Effector memory CD8-positive, alpha-beta T cell (primary cell): Measurements from ENCODE around the gene PTBP2.
"Not testable (repeated sequence)": the region's sequence is repeated elsewhere in the genome, so short reads cannot be mapped to it uniquely, and the experiment has no call there.

Experiments
- ATAC-seq: fragments of 150-1000 bp; cut with Tn5 transposase; replicated peaks from 2 replicates; pipeline ENCODE4 v1.10.0; 2021; ENCODE audit warnings: mild to moderate bottlenecking, moderate library complexity
- DNase-seq, 3 experiments: peaks; one replicate each; pipeline ENCODE4 v3.0.0; 2021
- H3K27ac Mint-ChIP-seq, 2 donors: one replicate each; pipeline ENCODE4 v1.8.0; 2022; ENCODE audit warnings: mild to moderate bottlenecking in 2 of 2, mixed read lengths in 2 of 2, moderate library complexity in 2 of 2
- H3K27me3 Mint-ChIP-seq, 2 donors: one replicate each; pipeline ENCODE4 v1.8.0; 2022; ENCODE audit warnings: mixed read lengths in 2 of 2
- H3K36me3 Mint-ChIP-seq: one replicate; pipeline ENCODE4 v1.8.0; 2022; ENCODE audit warnings: mild to moderate bottlenecking, moderate library complexity, mixed read lengths; ENCODE audit not compliant: insufficient read depth
- H3K4me1 Mint-ChIP-seq, 2 donors: one replicate each; pipeline ENCODE4 v1.8.0; 2022; ENCODE audit warnings: low read depth in 2 of 2, mixed read lengths in 2 of 2
- H3K4me3 Mint-ChIP-seq, 2 donors: one replicate each; pipeline ENCODE4 v1.8.0; 2022; ENCODE audit warnings: mild to moderate bottlenecking in 2 of 2, mixed read lengths in 2 of 2, moderate library complexity in 2 of 2
- H3K9me3 Mint-ChIP-seq, 2 donors: one replicate each; pipeline ENCODE4 v1.8.0; 2022; ENCODE audit warnings: mixed read lengths in 2 of 2

Gene PTBP2

DNA sequence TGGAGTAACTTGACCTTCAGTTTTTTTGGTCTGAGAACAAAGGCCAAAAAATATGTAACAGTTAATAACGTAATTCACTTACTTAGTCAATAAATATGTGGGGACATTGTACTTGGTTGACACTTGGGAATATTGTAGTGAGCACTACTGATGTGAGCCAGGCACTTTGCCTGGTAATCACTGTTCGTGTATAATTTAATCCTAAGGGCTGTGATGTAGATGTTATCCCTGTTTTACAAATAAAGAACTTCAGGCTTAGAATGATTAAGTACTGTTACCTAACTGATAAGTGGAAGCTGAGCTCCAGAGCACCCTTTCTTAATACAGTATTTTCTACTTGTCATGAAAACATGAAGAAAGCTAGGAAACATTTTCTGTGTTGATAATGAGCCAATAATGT, 28.0 kb downstream of the PTBP2 start:
- no peak for DNase-seq
- H3K9me3 Mint-ChIP-seq, result no peaks in the 10 kb centered on the region
- H3K27ac Mint-ChIP-seq, result peak overlapping the region in 1 of 2 donors; percentile 20
- H3K36me3 Mint-ChIP-seq, result peaks cover 45% of the 10 kb centered on the region
- H3K4me3 Mint-ChIP-seq, result no peak overlapping the region
- no peak for ATAC-seq
- H3K4me1 Mint-ChIP-seq, result peaks cover 24 to 43% of the 10 kb centered on the region in 2 donors
- no peaks in the 10 kb centered on the region for H3K27me3 Mint-ChIP-seq

DNA sequence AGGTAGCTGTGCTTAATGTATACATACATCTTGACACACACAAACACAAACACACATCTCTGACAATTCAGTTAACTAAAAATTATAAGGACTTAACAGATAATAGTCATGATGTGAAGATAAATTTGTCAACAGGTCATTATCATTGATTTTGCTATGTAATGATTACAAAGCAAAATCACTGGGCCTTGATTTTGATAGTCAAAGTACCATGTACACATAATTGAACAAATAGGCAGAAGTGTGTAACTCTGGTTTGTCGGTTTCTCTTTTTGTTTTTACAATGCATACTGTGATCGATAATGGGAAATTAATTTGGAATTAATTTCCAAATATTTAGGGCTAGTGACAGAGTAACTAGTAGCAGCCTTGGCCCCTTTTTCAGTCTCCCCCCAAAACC, 30.8 kb downstream of the PTBP2 start:
- H3K9me3 Mint-ChIP-seq, result no peaks in the 10 kb centered on the region
- H3K27ac Mint-ChIP-seq, result peak overlapping the region in 1 of 2 donors; percentile 42
- no peak overlapping the region for H3K4me3 Mint-ChIP-seq
- ATAC-seq, result no peak
- H3K27me3 Mint-ChIP-seq, result no peaks in the 10 kb centered on the region
- peaks cover 17 to 26% of the 10 kb centered on the region in 2 donors for H3K4me1 Mint-ChIP-seq
- no peak for DNase-seq
- peaks cover 53% of the 10 kb centered on the region for H3K36me3 Mint-ChIP-seq

GRCh38 chr1:96756789-96757188, 35.2 kb downstream of the PTBP2 start:
- Mint-ChIP-seq H3K27ac (no peak overlapping the region), H3K9me3 (no peaks in the 10 kb centered on the region), H3K36me3 (peaks cover 41% of the 10 kb centered on the region), H3K4me3 (no peak overlapping the region), H3K27me3 (no peaks in the 10 kb centered on the region), H3K4me1 (no peaks in the 10 kb centered on the region)
- ATAC-seq, result no peak
- no peak for DNase-seq

DNA sequence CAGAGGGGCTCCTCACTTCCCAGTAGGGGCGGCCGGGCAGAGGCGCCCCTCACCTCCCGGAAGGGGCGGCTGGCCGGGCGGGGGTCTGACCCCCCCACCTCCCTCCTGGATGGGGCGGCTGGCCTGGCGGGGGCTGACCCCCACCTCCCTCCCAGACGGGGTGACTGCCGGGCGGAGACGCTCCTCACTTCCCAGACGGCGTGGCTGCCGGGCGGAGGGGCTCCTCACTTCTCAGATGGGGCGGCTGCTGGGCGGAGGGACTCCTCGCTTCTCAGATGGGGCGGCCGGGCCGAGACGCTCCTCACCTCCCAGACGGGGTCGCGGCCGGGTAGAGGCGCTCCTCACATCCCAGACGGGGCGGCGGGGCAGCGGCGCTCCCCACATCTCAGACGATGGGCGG, 41.0 kb downstream of the PTBP2 start:
- peaks cover 3 to 16% of the 10 kb centered on the region in 2 donors for H3K4me1 Mint-ChIP-seq
- not testable (repeated sequence) for H3K36me3 Mint-ChIP-seq, DNase-seq, H3K27ac Mint-ChIP-seq, H3K27me3 Mint-ChIP-seq, ATAC-seq, H3K4me3 Mint-ChIP-seq, H3K9me3 Mint-ChIP-seq

DNA sequence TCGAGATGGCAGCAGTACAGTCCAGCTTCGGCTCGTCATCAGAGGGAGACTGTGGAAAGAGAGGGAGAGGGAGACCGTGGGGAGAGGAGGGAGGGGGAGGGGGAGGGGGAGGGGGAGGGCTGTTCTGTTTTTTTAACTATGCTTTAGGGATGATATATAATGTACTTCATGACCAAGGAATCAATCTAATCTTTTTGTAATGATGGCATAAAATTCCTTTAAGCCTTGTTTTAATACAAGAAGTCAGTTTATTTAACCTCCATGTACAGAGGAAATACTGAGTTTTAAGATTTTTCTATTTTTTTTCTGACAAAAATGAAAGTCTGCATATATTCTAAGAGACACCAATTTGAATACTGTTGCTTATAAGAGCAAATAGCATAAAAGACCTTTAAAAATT, 41.9 kb downstream of the PTBP2 start:
- H3K27me3 Mint-ChIP-seq, result no peaks in the 10 kb centered on the region

DNA sequence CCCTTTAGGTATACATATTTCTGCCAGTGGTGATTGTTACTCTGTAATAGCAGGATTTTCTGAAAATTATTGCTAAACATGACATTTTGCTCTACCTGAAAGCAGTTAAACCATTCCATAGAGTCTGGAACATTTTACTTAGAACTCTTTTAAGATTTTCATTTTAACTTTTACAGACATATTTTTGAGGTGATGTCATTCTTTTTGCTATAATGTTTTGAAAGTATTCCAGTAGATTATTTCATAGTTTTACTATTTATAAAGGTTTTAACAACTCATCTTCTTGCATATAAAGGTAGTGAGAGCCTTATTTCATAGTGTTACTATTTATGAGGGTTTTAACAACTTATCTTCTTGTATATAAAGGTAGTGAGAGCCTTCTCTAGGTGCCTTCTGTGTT, 42.9 kb downstream of the PTBP2 start:
- DNase-seq, result no peak
- Mint-ChIP-seq H3K4me1 (peaks cover 3 to 22% of the 10 kb centered on the region in 2 donors), H3K36me3 (peaks cover 8% of the 10 kb centered on the region)

More for the DNA sequence above, 41.9 kb downstream of the PTBP2 start:
- Mint-ChIP-seq H3K4me3 (no peak overlapping the region), H3K27ac (no peak overlapping the region), H3K9me3 (no peaks in the 10 kb centered on the region), H3K36me3 (peaks cover 6% of the 10 kb centered on the region), H3K4me1 (peaks cover 3 to 22% of the 10 kb centered on the region in 2 donors)
- DNase-seq (no peak), ATAC-seq (no peak)

GRCh38 chr1:96771847-96772246, 50.3 kb downstream of the PTBP2 start:
- ATAC-seq, result no peak
- H3K4me3 Mint-ChIP-seq, result no peak overlapping the region
- no peak for DNase-seq
- no peak overlapping the region for H3K27ac Mint-ChIP-seq
- no peaks in the 10 kb centered on the region for H3K9me3 Mint-ChIP-seq
- peaks cover 3 to 16% of the 10 kb centered on the region in 2 donors for H3K4me1 Mint-ChIP-seq
- peaks cover 30% of the 10 kb centered on the region for H3K36me3 Mint-ChIP-seq
- H3K27me3 Mint-ChIP-seq, result no peaks in the 10 kb centered on the region

More for the DNA sequence above, 42.9 kb downstream of the PTBP2 start:
- no peaks in the 10 kb centered on the region for H3K9me3 Mint-ChIP-seq
- no peak overlapping the region for H3K4me3 Mint-ChIP-seq
- no peaks in the 10 kb centered on the region for H3K27me3 Mint-ChIP-seq
- ATAC-seq, result no peak
- peak overlapping the region in 1 of 2 donors; percentile 10 for H3K27ac Mint-ChIP-seq

GRCh38 chr1:96772349-96772748, 50.8 kb downstream of the PTBP2 start:
- DNase-seq, result no peak
- Mint-ChIP-seq H3K4me1 (peaks cover 3 to 15% of the 10 kb centered on the region in 2 donors), H3K27me3 (no peaks in the 10 kb centered on the region), H3K36me3 (peaks cover 30% of the 10 kb centered on the region), H3K27ac (no peak overlapping the region), H3K4me3 (no peak overlapping the region), H3K9me3 (no peaks in the 10 kb centered on the region)
- no peak for ATAC-seq

GRCh38 chr1:96772972-96773371, 51.4 kb downstream of the PTBP2 start:
- Mint-ChIP-seq H3K9me3 (no peaks in the 10 kb centered on the region), H3K4me1 (peaks cover 3 to 11% of the 10 kb centered on the region in 2 donors), H3K27ac (no peak overlapping the region), H3K4me3 (no peak overlapping the region), H3K27me3 (no peaks in the 10 kb centered on the region), H3K36me3 (peaks cover 30% of the 10 kb centered on the region)
- no peak for ATAC-seq
- DNase-seq, result no peak

- Mint-ChIP-seq H3K9me3 (no peaks in the 10 kb centered on the region), H3K27ac (no peak overlapping the region), H3K4me1 (no peaks in the 10 kb centered on the region), H3K36me3 (peaks cover 34% of the 10 kb centered on the region), H3K4me3 (no peak overlapping the region), H3K27me3 (no peaks in the 10 kb centered on the region)
- ATAC-seq (no peak), DNase-seq (no peak)
These were observed 60.6 kb downstream of the PTBP2 start for GRCh38 chr1:96782206-96782605.

DNA sequence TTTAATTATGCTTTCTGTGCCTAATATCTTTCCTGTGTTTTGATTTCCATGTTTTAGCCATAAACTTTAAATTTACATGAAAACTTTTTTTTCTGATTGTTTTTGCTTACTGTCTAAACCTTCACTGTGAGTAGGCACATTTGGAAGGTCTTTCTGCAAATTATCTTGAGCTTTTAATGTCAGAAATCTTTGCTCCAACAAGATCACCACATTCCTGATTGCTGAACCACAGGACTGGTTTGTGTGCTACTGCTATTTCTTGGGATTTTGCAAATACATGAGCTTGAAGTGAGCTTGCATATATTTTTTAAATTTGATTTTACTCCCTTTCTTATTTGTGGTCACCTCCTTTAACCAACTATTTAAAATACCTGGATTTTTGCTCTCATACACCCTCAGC, 61.3 kb downstream of the PTBP2 start:
- no peak for ATAC-seq
- DNase-seq, result no peak
- H3K4me1 Mint-ChIP-seq, result no peaks in the 10 kb centered on the region
- H3K27ac Mint-ChIP-seq, result no peak overlapping the region
- peaks cover 40% of the 10 kb centered on the region for H3K36me3 Mint-ChIP-seq
- no peaks in the 10 kb centered on the region for H3K27me3 Mint-ChIP-seq
- no peaks in the 10 kb centered on the region for H3K9me3 Mint-ChIP-seq
- no peak overlapping the region for H3K4me3 Mint-ChIP-seq

DNA sequence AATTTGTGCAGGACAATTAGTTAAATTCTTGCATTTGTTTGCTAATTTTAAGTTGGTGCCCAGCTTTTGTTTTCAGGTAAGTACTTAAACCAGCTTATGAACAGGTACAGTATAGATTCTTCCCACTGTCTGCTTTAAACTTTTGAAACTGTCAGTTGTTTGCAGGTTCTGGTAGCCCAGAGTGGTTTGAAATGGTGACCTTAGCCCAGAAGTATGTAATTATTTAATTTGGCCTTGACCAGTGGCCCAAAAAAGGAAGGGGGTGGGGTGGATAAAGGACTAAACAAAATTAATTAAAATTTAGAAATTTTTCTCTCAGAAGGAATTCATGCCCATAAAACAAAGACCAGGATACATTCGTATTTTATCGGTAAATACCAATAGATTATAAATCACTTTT, 69.0 kb downstream of the PTBP2 start:
- peaks cover 27% of the 10 kb centered on the region for H3K36me3 Mint-ChIP-seq
- ATAC-seq, result no peak

GRCh38 chr1:96792220-96792619, 70.6 kb downstream of the PTBP2 start:
- H3K4me3 Mint-ChIP-seq, result no peak overlapping the region
- peaks cover 13% of the 10 kb centered on the region for H3K36me3 Mint-ChIP-seq
- H3K27me3 Mint-ChIP-seq, result no peaks in the 10 kb centered on the region
- no peaks in the 10 kb centered on the region for H3K4me1 Mint-ChIP-seq
- no peak for ATAC-seq
- H3K27ac Mint-ChIP-seq, result no peak overlapping the region
- no peak for DNase-seq
- H3K9me3 Mint-ChIP-seq, result no peaks in the 10 kb centered on the region

More for the DNA sequence above, 69.0 kb downstream of the PTBP2 start:
- DNase-seq, result no peak
- Mint-ChIP-seq H3K27me3 (no peaks in the 10 kb centered on the region), H3K4me3 (no peak overlapping the region), H3K4me1 (no peaks in the 10 kb centered on the region), H3K27ac (no peak overlapping the region), H3K9me3 (no peaks in the 10 kb centered on the region)

DNA sequence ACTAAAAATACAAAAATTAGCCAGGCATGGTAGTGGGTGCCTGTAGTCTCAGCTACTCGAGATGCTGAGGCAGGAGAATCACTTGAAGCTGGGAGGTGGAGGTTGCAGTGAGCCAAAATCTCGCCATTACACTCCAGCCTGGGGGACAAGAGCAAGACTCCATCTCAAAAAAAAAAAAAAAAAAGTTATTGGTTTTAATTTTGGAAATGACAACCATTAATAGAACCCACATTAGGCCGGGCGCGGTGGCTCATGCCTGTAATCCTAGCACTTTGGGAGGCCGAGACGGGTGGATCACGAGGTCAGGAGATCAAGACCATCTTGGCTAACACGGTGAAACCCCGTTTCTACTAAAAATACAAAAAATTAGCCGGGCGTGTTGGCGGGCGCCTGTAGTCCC, 80.1 kb downstream of the PTBP2 start:
- peaks cover 12% of the 10 kb centered on the region for H3K36me3 Mint-ChIP-seq
- H3K27ac Mint-ChIP-seq, H3K9me3 Mint-ChIP-seq, H3K27me3 Mint-ChIP-seq, ATAC-seq, DNase-seq, H3K4me3 Mint-ChIP-seq: not testable (repeated sequence)
- peaks cover 3 to 20% of the 10 kb centered on the region in 2 donors for H3K4me1 Mint-ChIP-seq

- Mint-ChIP-seq H3K9me3 (no peaks in the 10 kb centered on the region), H3K27ac (no peak overlapping the region), H3K4me1 (peaks cover 3 to 20% of the 10 kb centered on the region in 2 donors), H3K27me3 (no peaks in the 10 kb centered on the region), H3K4me3 (no peak overlapping the region), H3K36me3 (peaks cover 17% of the 10 kb centered on the region)
- ATAC-seq (no peak), DNase-seq (no peak)
These were observed 83.1 kb downstream of the PTBP2 start for GRCh38 chr1:96804648-96805047.
